Activated CD8-positive, alpha-beta memory T cell treated with anti-CD3 and anti-CD28 coated beads, Interleukin-2, amount 50 U/mL, for 1 hour (primary cell): ENCODE data around the gene CDX1.
"Not testable (repeated sequence)": the region's sequence is repeated elsewhere in the genome, so short reads cannot be mapped to it uniquely, and the experiment has no call there.

ENCODE experiments used
- DNase-seq: peaks from one replicate; pipeline ENCODE4 v3.0.0-alpha.2; 2020; ENCODE audit errors: extremely low read depth

The CDX1 gene

GRCh38 chr5:150233706-150234105 is 67.1 kb downstream of the CDX1 start:
- DNase-seq, result not testable (repeated sequence)
